Thyroid gland (tissue), 4 donors: ENCODE measurements around the gene TOMM40.

ENCODE experiments used
- POLR2A ChIP-seq, 2 donors: fragments of 450-650 bp; IDR thresholded peaks; one replicate each; pipeline ENCODE4 v1.6.1; 2017; ENCODE audit warnings: antibody characterized with exemption in 2 of 2, mild to moderate bottlenecking in 2 of 2, moderate library complexity in 1 of 2
- TF ChIP-seq, protein P1 (sequence below), 6 experiments: fragments of 200-600 bp in 3 of 6; fragments of 450-650 bp in 3 of 6; sonication (generic) in 3 of 6; IDR thresholded peaks; one replicate each; pipeline ENCODE4 v1.5.1; 2016 to 2019; ENCODE audit warnings: antibody characterized with exemption in 6 of 6, mild to moderate bottlenecking in 2 of 6, inconsistent platforms in 1 of 6, moderate library complexity in 1 of 6

DNA sequence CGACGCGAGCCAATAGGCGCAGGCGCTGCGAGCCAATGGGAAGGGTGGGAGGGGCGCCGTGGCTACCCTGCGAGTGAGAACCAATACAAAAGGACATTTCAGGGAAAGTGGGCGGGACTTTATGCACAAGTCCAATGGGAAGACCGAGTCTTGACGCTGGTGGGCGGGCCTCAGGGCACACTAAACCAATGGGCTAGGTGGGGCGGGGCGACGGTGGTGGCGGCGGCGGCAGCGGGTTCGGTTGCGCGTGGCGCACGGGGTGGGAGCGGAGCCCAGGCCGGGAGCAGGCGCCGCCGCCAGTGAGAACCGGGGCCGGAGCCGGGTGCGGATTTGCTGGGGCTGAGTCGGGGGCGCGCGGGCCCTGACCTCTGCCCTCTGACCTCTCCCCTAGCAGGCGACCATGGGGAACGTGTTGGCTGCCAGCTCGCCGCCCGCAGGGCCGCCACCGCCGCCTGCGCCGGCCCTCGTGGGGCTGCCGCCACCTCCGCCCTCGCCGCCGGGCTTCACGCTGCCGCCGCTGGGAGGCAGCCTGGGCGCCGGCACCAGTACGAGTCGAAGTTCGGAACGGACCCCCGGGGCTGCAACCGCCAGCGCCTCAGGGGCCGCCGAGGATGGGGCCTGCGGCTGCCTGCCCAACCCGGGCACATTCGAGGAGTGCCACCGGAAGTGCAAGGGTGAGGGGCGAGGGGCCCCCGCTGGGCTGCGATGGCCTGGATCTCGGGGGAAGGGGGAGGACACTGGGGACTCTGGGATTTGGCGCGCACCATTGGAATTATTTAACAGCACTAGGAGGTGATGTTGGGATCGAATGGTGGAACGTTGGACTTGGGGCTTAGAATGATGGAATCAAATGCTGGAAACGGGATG, at the start of gene TOMM40:
- TF ChIP-seq, protein P1, sequence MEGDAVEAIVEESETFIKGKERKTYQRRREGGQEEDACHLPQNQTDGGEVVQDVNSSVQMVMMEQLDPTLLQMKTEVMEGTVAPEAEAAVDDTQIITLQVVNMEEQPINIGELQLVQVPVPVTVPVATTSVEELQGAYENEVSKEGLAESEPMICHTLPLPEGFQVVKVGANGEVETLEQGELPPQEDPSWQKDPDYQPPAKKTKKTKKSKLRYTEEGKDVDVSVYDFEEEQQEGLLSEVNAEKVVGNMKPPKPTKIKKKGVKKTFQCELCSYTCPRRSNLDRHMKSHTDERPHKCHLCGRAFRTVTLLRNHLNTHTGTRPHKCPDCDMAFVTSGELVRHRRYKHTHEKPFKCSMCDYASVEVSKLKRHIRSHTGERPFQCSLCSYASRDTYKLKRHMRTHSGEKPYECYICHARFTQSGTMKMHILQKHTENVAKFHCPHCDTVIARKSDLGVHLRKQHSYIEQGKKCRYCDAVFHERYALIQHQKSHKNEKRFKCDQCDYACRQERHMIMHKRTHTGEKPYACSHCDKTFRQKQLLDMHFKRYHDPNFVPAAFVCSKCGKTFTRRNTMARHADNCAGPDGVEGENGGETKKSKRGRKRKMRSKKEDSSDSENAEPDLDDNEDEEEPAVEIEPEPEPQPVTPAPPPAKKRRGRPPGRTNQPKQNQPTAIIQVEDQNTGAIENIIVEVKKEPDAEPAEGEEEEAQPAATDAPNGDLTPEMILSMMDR (IDR thresholded peaks at IDR 0.05): peak in 1 of 6 experiments; percentile 8
- peak in 1 of 2 donors; percentile 30 for TF ChIP-seq POLR2A (IDR thresholded peaks at IDR 0.05)
